Neural progenitor cell (in vitro differentiated cells): ENCODE measurements around the gene ZMYND11. TPM values are rescaled to one million over a fixed set of nuclear protein-coding genes. Genes with fewer than 3 reads are reported as not detected.
"Not testable (repeated sequence)": the region's sequence is repeated elsewhere in the genome, so short reads cannot be mapped to it uniquely, and the experiment has no call there.

Experiments used
- DNase-seq: peaks from one replicate; pipeline ENCODE4 v3.0.0-alpha.2; 2016; ENCODE audit warnings: low spot score
- H2AFZ ChIP-seq: fragments of 200-600 bp; sonication (generic); replicated peaks from 2 replicates; pipeline ENCODE4 v1.6.1; 2016; ENCODE audit warnings: antibody characterized with exemption
- H3F3A ChIP-seq: fragments of 200-600 bp; sonication (generic); 2 replicates; pipeline ENCODE4 v1.6.1; 2016; ENCODE audit warnings: antibody characterized with exemption, low read depth
- H3K27ac ChIP-seq: fragments of 200-600 bp; sonication (generic); 2 replicates; pipeline ENCODE4 v1.5.1; 2016; ENCODE audit warnings: mild to moderate bottlenecking
- H3K27me3 ChIP-seq: fragments of 200-600 bp; sonication (generic); 2 replicates; pipeline ENCODE4 v1.6.1; 2016; ENCODE audit warnings: mild to moderate bottlenecking, moderate library complexity
- H3K36me3 ChIP-seq: fragments of 200-600 bp; sonication (generic); 2 replicates; pipeline ENCODE4 v1.5.1; 2016
- H3K4me1 ChIP-seq: fragments of 200-600 bp; sonication (generic); 2 replicates; pipeline ENCODE4 v1.6.1; 2016; ENCODE audit warnings: mixed run types
- H3K4me2 ChIP-seq: fragments of 200-600 bp; sonication (generic); 2 replicates; pipeline ENCODE4 v1.6.1; 2016
- H3K4me3 ChIP-seq: fragments of 200-600 bp; sonication (generic); 2 replicates; pipeline ENCODE4 v1.5.1; 2016
- H3K79me2 ChIP-seq: fragments of 200-600 bp; sonication (generic); 2 replicates; pipeline ENCODE4 v1.6.1; 2016; ENCODE audit warnings: low read depth
- H3K9ac ChIP-seq: fragments of 200-600 bp; sonication (generic); 2 replicates; pipeline ENCODE4 v1.6.1; 2016
- H3K9me3 ChIP-seq: fragments of 200-600 bp; sonication (generic); 2 replicates; pipeline ENCODE4 v1.5.1; 2016; ENCODE audit warnings: low read depth
- H4K20me1 ChIP-seq: fragments of 200-600 bp; sonication (generic); 2 replicates; pipeline ENCODE4 v1.6.1; 2016; ENCODE audit warnings: low read depth
- H3K27ac Mint-ChIP-seq: 3 replicates; pipeline ENCODE4 v1.8.0; 2021; ENCODE audit warnings: mixed read lengths
- H3K27me3 Mint-ChIP-seq: 2 replicates; pipeline ENCODE4 v1.8.0; 2022; ENCODE audit warnings: low read depth, mild to moderate bottlenecking, inconsistent platforms, moderate library complexity, mixed read lengths; ENCODE audit not compliant: insufficient read depth
- H3K36me3 Mint-ChIP-seq: 3 replicates; pipeline ENCODE4 v1.8.0; 2021; ENCODE audit warnings: mixed read lengths
- H3K4me1 Mint-ChIP-seq: 3 replicates; pipeline ENCODE4 v1.8.0; 2021; ENCODE audit warnings: mixed read lengths
- H3K4me3 Mint-ChIP-seq: 3 replicates; pipeline ENCODE4 v1.8.0; 2021; ENCODE audit warnings: mild to moderate bottlenecking, moderate library complexity, mixed read lengths
- H3K9me3 Mint-ChIP-seq: 3 replicates; pipeline ENCODE4 v1.8.0; 2020; ENCODE audit warnings: mixed read lengths
- EZH2 ChIP-seq: fragments of 200-600 bp; sonication (generic); IDR thresholded peaks from 2 replicates; pipeline ENCODE4 v1.6.1; 2017; ENCODE audit warnings: antibody characterized with exemption, mild to moderate bottlenecking, moderate library complexity
- EZH2phosphoT487 ChIP-seq: fragments of 200-600 bp; sonication (generic); IDR thresholded peaks from 2 replicates; pipeline ENCODE4 v1.6.1; 2017; ENCODE audit warnings: antibody characterized with exemption
- total RNA-seq: library from RNA; depleted of rRNA; stranded (reverse); fragments of >200 nt; gene quantifications from 2 replicates; pipeline ENCODE4 v1.2.3, GENCODE V29; 2015; ENCODE audit warnings: low replicate concordance
- TF ChIP-seq, protein P1 (sequence below): fragments of 200-600 bp; sonication (generic); IDR thresholded peaks from 2 replicates; pipeline ENCODE4 v1.5.1; 2017; ENCODE audit warnings: antibody characterized with exemption, mild to moderate bottlenecking

Gene ZMYND11
- total RNA-seq, 1 donor from 2014 or later, result 59.5 TPM

DNA sequence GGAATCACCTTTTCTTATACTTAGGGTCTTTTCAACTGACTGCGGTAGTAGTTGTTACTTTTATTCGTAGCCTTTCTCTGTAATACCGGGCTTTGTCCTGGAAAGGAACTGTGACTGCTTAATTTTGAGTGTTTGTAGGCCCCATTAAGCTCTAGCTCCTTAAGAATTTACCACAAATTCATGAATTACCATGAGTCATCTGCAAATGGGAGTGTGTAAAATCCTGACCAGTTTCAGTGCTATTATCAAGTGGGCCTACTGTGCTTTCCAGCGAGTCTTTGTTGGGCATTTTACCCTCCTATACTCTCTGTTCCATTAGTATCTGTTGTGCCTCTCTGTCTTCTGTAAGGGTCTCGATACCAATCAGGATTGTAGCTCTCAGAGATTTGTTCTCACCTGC lies 49.7 kb downstream of the ZMYND11 start:
- H4K20me1 ChIP-seq, result no peaks in the 10 kb centered on the region
- no peak overlapping the region for H3K4me3 ChIP-seq
- H2AFZ ChIP-seq, result no peak overlapping the region
- H3K4me3 Mint-ChIP-seq, result no peak overlapping the region
- H3K36me3 ChIP-seq, result peaks cover 21% of the 10 kb centered on the region
- H3K27me3 ChIP-seq, result no peaks in the 10 kb centered on the region
- no peak overlapping the region for H3K4me2 ChIP-seq
- peaks cover 11% of the 10 kb centered on the region for H3K79me2 ChIP-seq
- no peaks in the 10 kb centered on the region for H3K9me3 ChIP-seq
- H3K36me3 Mint-ChIP-seq, result peaks cover 50% of the 10 kb centered on the region
- TF ChIP-seq EZH2phosphoT487 (no peak), EZH2 (no peak)
- TF ChIP-seq, protein P1, sequence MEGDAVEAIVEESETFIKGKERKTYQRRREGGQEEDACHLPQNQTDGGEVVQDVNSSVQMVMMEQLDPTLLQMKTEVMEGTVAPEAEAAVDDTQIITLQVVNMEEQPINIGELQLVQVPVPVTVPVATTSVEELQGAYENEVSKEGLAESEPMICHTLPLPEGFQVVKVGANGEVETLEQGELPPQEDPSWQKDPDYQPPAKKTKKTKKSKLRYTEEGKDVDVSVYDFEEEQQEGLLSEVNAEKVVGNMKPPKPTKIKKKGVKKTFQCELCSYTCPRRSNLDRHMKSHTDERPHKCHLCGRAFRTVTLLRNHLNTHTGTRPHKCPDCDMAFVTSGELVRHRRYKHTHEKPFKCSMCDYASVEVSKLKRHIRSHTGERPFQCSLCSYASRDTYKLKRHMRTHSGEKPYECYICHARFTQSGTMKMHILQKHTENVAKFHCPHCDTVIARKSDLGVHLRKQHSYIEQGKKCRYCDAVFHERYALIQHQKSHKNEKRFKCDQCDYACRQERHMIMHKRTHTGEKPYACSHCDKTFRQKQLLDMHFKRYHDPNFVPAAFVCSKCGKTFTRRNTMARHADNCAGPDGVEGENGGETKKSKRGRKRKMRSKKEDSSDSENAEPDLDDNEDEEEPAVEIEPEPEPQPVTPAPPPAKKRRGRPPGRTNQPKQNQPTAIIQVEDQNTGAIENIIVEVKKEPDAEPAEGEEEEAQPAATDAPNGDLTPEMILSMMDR, result no peak
- H3K27ac ChIP-seq, result no peak overlapping the region
- no peaks in the 10 kb centered on the region for H3F3A ChIP-seq
- H3K4me1 ChIP-seq, result no peaks in the 10 kb centered on the region
- H3K9me3 Mint-ChIP-seq, result peaks cover 11% of the 10 kb centered on the region
- no peaks in the 10 kb centered on the region for H3K27me3 Mint-ChIP-seq
- no peaks in the 10 kb centered on the region for H3K4me1 Mint-ChIP-seq
- no peak overlapping the region for H3K9ac ChIP-seq
- H3K27ac Mint-ChIP-seq, result no peak overlapping the region
- DNase-seq, result no peak

DNA sequence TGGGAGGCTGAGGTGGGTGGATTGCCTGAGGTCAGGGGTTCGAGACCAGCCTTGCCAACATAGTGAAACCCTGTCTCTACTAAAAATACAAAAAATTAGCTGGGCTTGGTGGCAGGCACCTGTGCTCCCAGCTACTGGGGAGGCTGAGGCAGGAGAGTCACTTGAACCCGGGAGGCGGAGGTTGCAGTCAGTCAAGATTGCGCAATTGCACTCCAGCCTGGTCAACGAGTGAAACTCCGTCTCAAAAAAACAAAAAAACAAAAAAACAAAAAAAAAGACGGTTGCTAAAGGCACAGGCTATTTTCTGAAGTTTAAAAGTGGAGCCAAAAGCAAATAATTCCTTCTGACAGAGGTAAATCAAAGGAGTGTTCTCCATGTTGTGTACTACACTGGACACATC lies 50.3 kb downstream of the ZMYND11 start:
- not testable (repeated sequence) for H3K27ac Mint-ChIP-seq, DNase-seq, H3K4me2 ChIP-seq, H3K4me3 Mint-ChIP-seq, H2AFZ ChIP-seq, H3K4me3 ChIP-seq, H4K20me1 ChIP-seq, H3K4me1 Mint-ChIP-seq, H3K9me3 ChIP-seq, H3K9ac ChIP-seq, H3K4me1 ChIP-seq, H3K27me3 ChIP-seq, H3K27me3 Mint-ChIP-seq, H3K27ac ChIP-seq, H3F3A ChIP-seq
- peaks cover 21% of the 10 kb centered on the region for H3K36me3 ChIP-seq
- peaks cover 11% of the 10 kb centered on the region for H3K9me3 Mint-ChIP-seq
- H3K79me2 ChIP-seq, result peaks cover 10% of the 10 kb centered on the region
- peaks cover 47% of the 10 kb centered on the region for H3K36me3 Mint-ChIP-seq

DNA sequence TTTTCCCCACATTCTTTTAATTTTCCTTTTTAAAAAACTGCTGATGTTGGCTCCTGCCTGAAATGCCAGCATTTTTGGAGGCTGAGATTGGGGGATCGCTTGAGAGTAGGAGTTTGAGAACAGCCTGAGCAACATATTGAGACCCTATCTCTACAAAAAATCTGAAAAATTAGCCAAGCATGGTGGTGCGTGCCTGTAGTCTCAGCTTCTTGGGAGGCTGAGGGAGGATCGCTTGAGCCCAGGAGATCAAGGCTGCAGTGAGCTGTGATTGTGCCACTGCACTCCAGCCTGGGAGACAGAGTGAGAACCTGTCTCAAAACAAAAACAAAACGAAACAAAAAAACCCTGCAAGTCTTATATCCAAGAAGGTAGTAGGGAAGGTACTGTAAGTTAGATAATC lies 51.7 kb downstream of the ZMYND11 start:
- H3K4me1 Mint-ChIP-seq, result no peaks in the 10 kb centered on the region
- Histone ChIP-seq H3K9ac (no peak overlapping the region), H3K9me3 (no peaks in the 10 kb centered on the region), H3K4me1 (no peaks in the 10 kb centered on the region), H3F3A (no peaks in the 10 kb centered on the region), H3K27me3 (no peaks in the 10 kb centered on the region), H4K20me1 (no peaks in the 10 kb centered on the region), H3K4me2 (no peak overlapping the region), H3K36me3 (peaks cover 12% of the 10 kb centered on the region), H3K4me3 (no peak overlapping the region), H3K79me2 (peaks cover 10% of the 10 kb centered on the region), H2AFZ (no peak overlapping the region), H3K27ac (no peak overlapping the region)
- TF ChIP-seq, protein P1, result no peak
- TF ChIP-seq EZH2phosphoT487 (no peak), EZH2 (no peak)
- H3K36me3 Mint-ChIP-seq, result peaks cover 41% of the 10 kb centered on the region
- no peak for DNase-seq
- H3K27ac Mint-ChIP-seq, result no peak overlapping the region
- H3K9me3 Mint-ChIP-seq, result peaks cover 11% of the 10 kb centered on the region
- H3K27me3 Mint-ChIP-seq, result no peaks in the 10 kb centered on the region
- no peak overlapping the region for H3K4me3 Mint-ChIP-seq

DNA sequence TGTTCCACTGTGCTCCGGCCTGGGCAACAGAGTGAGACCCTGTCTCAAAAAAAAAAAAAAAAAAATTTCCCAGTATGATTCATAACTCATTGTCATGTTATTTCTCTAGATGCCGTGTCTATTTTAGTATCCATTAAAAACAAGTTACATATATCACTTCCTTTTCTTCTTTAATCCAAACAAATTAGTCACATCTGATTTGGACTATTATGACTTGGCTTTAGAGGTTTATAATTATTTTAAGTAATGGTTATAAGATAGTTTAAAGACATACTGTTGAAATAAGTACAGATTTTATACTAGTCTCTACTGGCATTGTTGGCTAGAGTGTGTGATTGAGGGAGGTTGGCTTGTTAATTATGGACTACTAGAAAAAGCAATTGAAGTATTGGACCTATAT lies 53.3 kb downstream of the ZMYND11 start:
- H3K4me1 ChIP-seq, result no peaks in the 10 kb centered on the region
- H3K27ac ChIP-seq, result no peak overlapping the region
- Mint-ChIP-seq H3K27ac (no peak overlapping the region), H3K4me1 (no peaks in the 10 kb centered on the region), H3K9me3 (peaks cover 11% of the 10 kb centered on the region), H3K4me3 (no peak overlapping the region), H3K36me3 (peaks cover 30% of the 10 kb centered on the region), H3K27me3 (no peaks in the 10 kb centered on the region)
- no peaks in the 10 kb centered on the region for H3F3A ChIP-seq
- no peak overlapping the region for H3K9ac ChIP-seq
- DNase-seq, result no peak
- no peaks in the 10 kb centered on the region for H3K27me3 ChIP-seq
- TF ChIP-seq EZH2 (no peak), EZH2phosphoT487 (no peak)
- TF ChIP-seq, protein P1, result no peak
- H2AFZ ChIP-seq, result no peak overlapping the region
- peaks cover 11% of the 10 kb centered on the region for H3K36me3 ChIP-seq
- no peak overlapping the region for H3K4me2 ChIP-seq
- peaks cover 10% of the 10 kb centered on the region for H3K79me2 ChIP-seq
- no peaks in the 10 kb centered on the region for H3K9me3 ChIP-seq
- H4K20me1 ChIP-seq, result no peaks in the 10 kb centered on the region
- no peak overlapping the region for H3K4me3 ChIP-seq
